Caco-2 (cell line): Measurements from ENCODE around the gene ZFP91. TPM values are rescaled to one million over a fixed set of nuclear protein-coding genes. Genes with fewer than 3 reads are reported as not detected.

Experiments
- BruUV-seq: library from RNA; stranded (reverse); fragments of 400-500 nt; replicated peaks from 2 replicates; lab custom pipeline; 2021; lab: Mats Ljungman, UMichigan
- CTCF ChIA-PET: fragments of 300-600 bp; sonication (Branson Sonifier 250); formaldehyde crosslinking; loops from one replicate; lab custom pipeline; 2022; ENCODE audit warnings: antibody characterized with exemption; lab: Charles Lee
- POLR2A ChIA-PET: fragments of 300-600 bp; sonication (Branson Sonifier 250); formaldehyde crosslinking; loops from one replicate; lab custom pipeline; 2022; ENCODE audit warnings: antibody characterized with exemption; lab: Charles Lee
- DNase-seq, 2 experiments: peaks; one replicate each; pipeline versions ENCODE4 v3.0.0 to v3.0.0-alpha.2; 2020 to 2022
- H3K27me3 ChIP-seq: replicated peaks from 2 replicates; pipeline ENCODE4 v1.6.0; 2011; ENCODE audit warnings: low read length; ENCODE audit not compliant: control insufficient read depth, insufficient read depth
- H3K36me3 ChIP-seq: 2 replicates; pipeline ENCODE4 v1.5.1; 2011; ENCODE audit warnings: low read length; ENCODE audit not compliant: control insufficient read depth, insufficient read depth
- H3K4me1 ChIP-seq: fragments of 250-450 bp; sonication (Bioruptor Pico); 2 replicates; pipeline ENCODE4 v1.5.1; 2020; ENCODE audit warnings: mild to moderate bottlenecking
- H3K4me3 ChIP-seq: 2 replicates; pipeline ENCODE4 v1.5.1; 2011; ENCODE audit warnings: low read depth, mild to moderate bottlenecking, control low read depth, low read length
- H3K9me3 ChIP-seq: fragments of 250-450 bp; sonication (Bioruptor Pico); 2 replicates; pipeline ENCODE4 v1.5.1; 2020; ENCODE audit warnings: mild to moderate bottlenecking, moderate library complexity
- H3K27ac Mint-ChIP-seq: one replicate; pipeline ENCODE4 v1.8.0; 2022; ENCODE audit warnings: mixed read lengths; ENCODE audit not compliant: unreplicated experiment
- H3K27me3 Mint-ChIP-seq: one replicate; pipeline ENCODE4 v1.8.0; 2022; ENCODE audit warnings: mixed read lengths; ENCODE audit not compliant: insufficient read depth, unreplicated experiment
- H3K36me3 Mint-ChIP-seq: one replicate; pipeline ENCODE4 v1.8.0; 2022; ENCODE audit warnings: mild to moderate bottlenecking, mixed read lengths; ENCODE audit not compliant: insufficient read depth, unreplicated experiment
- H3K4me1 Mint-ChIP-seq: one replicate; pipeline ENCODE4 v1.8.0; 2022; ENCODE audit warnings: low read depth, mixed read lengths; ENCODE audit not compliant: unreplicated experiment
- H3K4me3 Mint-ChIP-seq: one replicate; pipeline ENCODE4 v1.8.0; 2022; ENCODE audit warnings: mild to moderate bottlenecking, moderate library complexity, mixed read lengths; ENCODE audit not compliant: unreplicated experiment
- H3K9me3 Mint-ChIP-seq: one replicate; pipeline ENCODE4 v1.8.0; 2022; ENCODE audit warnings: mixed read lengths; ENCODE audit not compliant: unreplicated experiment
- CTCF ChIP-seq, 2 experiments: fragments of 200-600 bp in 1 of 2; IDR thresholded peaks; 1 replicate in 1 of 2; 2 replicates in 1 of 2; pipeline versions ENCODE4 v1.5.1 to v1.8.0; 2011 to 2022; ENCODE audit warnings: antibody characterized with exemption in 1 of 2, control low read depth in 1 of 2, inconsistent platforms in 1 of 2, low read depth in 1 of 2, low read length in 1 of 2, mild to moderate bottlenecking in 1 of 2, moderate library complexity in 1 of 2; ENCODE audit not compliant: insufficient read depth in 1 of 2, severe bottlenecking in 1 of 2, unreplicated experiment in 1 of 2
- intact Hi-C: fragments of 100-400 bp; cut with micrococcal nuclease; formaldehyde crosslinking; loops from one replicate; pipeline ENCODE4 v1.10.0; 2022; ENCODE audit not compliant: unreplicated experiment
- total RNA-seq: library from RNA; stranded (reverse); gene quantifications from 2 replicates; pipeline ENCODE4 v1.2.3, GENCODE V29; 2022

ZFP91 gene
- total RNA-seq, 1 experiment from 2014 or later: 40.6 TPM

- Mint-ChIP-seq H3K4me3 (no peak overlapping the region), H3K27ac (no peak overlapping the region), H3K27me3 (no peaks in the 10 kb centered on the region), H3K4me1 (peaks cover 29% of the 10 kb centered on the region), H3K36me3 (no peaks in the 10 kb centered on the region), H3K9me3 (peaks cover 13% of the 10 kb centered on the region)
- ChIA-PET POLR2A (no interaction called here), CTCF (interaction anchor here (1.7 to 1.9 kb wide), 2 partner anchors 133 to 403 kb away, joined by 6 to 8 read pairs; no protein-coding TSS in a partner anchor)
- DNase-seq: no peak
- no TSS peak for BruUV-seq
- no peak for TF ChIP-seq CTCF (IDR thresholded peaks at IDR 0.05; ENCODE audit: insufficient read depth in 1 of 2, low read depth in 1 of 2, low read length in 1 of 2, severe bottlenecking in 1 of 2, unreplicated experiment in 1 of 2)
- no peaks in the 10 kb centered on the region for H3K9me3 ChIP-seq
- H3K4me1 ChIP-seq: peaks cover 19% of the 10 kb centered on the region
- H3K4me3 ChIP-seq: no peak overlapping the region
- H3K27me3 ChIP-seq: no peaks in the 10 kb centered on the region
- intact Hi-C loops: loop anchor here (1.0 to 10.0 kb wide), 6 partner anchors 20 to 503 kb away; no protein-coding TSS in a partner anchor
- no peaks in the 10 kb centered on the region for H3K36me3 ChIP-seq
These were observed 76.0 kb downstream of the ZFP91 start for GRCh38 chr11:58654908-58655296.

DNA sequence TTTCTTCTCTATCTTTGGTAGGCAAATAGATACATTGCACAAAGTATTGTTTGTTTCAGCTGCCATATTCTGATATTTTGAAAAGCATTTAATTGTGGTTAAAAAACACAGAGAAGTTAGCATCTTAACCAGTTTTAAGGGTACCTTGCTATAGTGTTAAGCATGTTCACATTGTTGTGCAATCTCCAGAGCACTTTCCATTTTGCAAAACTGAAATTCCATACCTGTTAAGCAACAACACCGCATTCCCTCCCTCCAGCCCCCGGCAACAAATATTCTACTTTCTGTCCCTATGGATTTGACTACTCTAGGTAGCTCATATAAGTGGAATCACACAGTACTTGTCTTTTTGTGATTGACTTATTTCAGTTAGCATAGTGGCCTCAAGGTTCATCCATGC lies 77.5 kb downstream of the ZFP91 start:
- POLR2A ChIA-PET: no interaction called here
- H3K4me1 ChIP-seq: peaks cover 27% of the 10 kb centered on the region
- no peak for DNase-seq
- no TSS peak for BruUV-seq
- no peaks in the 10 kb centered on the region for H3K36me3 Mint-ChIP-seq
- H3K4me3 ChIP-seq: no peak overlapping the region
- no peaks in the 10 kb centered on the region for H3K36me3 ChIP-seq
- no peak for TF ChIP-seq CTCF (IDR thresholded peaks at IDR 0.05; ENCODE audit: insufficient read depth in 1 of 2, low read depth in 1 of 2, low read length in 1 of 2, severe bottlenecking in 1 of 2, unreplicated experiment in 1 of 2)
- peaks cover 42% of the 10 kb centered on the region for H3K4me1 Mint-ChIP-seq
- intact Hi-C loops: loop anchor here (10.0 kb wide), 1 partner anchor 58 kb away; no protein-coding TSS in a partner anchor
- no peak overlapping the region for H3K27ac Mint-ChIP-seq
- H3K9me3 Mint-ChIP-seq: peaks cover 24% of the 10 kb centered on the region
- H3K27me3 Mint-ChIP-seq: no peaks in the 10 kb centered on the region
- 0 out of 2 replicates have a peak, but pooled peaks cover 5% of the 10 kb centered on the region for H3K9me3 ChIP-seq
- no peaks in the 10 kb centered on the region for H3K27me3 ChIP-seq
- no peak overlapping the region for H3K4me3 Mint-ChIP-seq
- CTCF ChIA-PET: no interaction called here

DNA sequence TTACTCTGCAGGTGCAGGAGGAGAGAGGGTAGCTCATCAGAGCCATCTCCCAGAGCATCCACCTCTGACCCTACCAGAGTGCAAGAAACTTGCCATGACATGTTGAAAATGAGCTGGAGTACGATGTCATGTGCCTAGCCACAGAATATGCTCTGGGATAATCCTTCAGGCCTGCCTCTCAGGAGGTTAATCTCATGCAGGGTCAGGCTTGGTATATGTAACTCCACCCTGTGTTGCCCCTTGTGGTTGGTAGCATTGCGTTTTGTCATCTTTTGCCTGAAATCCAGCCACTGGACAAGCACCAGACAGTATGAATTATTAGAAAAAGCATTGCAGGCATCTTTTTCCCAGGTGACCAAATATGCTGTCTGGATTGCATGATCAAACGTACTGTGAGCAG lies 79.8 kb downstream of the ZFP91 start:
- ChIA-PET POLR2A (no interaction called here), CTCF (interaction anchor here (1.9 kb wide), 1 partner anchor 29 kb away, joined by 4 read pairs; no protein-coding TSS in a partner anchor)
- no peak for TF ChIP-seq CTCF (IDR thresholded peaks at IDR 0.05; ENCODE audit: insufficient read depth in 1 of 2, low read depth in 1 of 2, low read length in 1 of 2, severe bottlenecking in 1 of 2, unreplicated experiment in 1 of 2)
- no peaks in the 10 kb centered on the region for H3K27me3 ChIP-seq
- DNase-seq: no peak
- intact Hi-C loops: loop anchor here (10.0 kb wide), 1 partner anchor 56 kb away; no protein-coding TSS in a partner anchor
- no peaks in the 10 kb centered on the region for H3K36me3 ChIP-seq
- H3K4me3 ChIP-seq: no peak overlapping the region
- peaks cover 23% of the 10 kb centered on the region for H3K4me1 ChIP-seq
- H3K27ac Mint-ChIP-seq: peak overlapping the region; percentile 88
- peaks cover 24% of the 10 kb centered on the region for H3K9me3 Mint-ChIP-seq
- no peak overlapping the region for H3K4me3 Mint-ChIP-seq
- H3K36me3 Mint-ChIP-seq: no peaks in the 10 kb centered on the region
- no peaks in the 10 kb centered on the region for H3K27me3 Mint-ChIP-seq
- BruUV-seq: no TSS peak
- peaks cover 35% of the 10 kb centered on the region for H3K4me1 Mint-ChIP-seq
- H3K9me3 ChIP-seq: 0 out of 2 replicates have a peak, but pooled peaks cover 6% of the 10 kb centered on the region
